H1 (cell line): ENCODE data around the gene KIAA1671. TPM values are rescaled to one million over a fixed set of nuclear protein-coding genes. Genes with fewer than 3 reads are reported as not detected.

Source experiments
- CTCF ChIA-PET: fragments of 300-600 bp; sonication (Branson Sonifier 250); formaldehyde crosslinking; loops from one replicate; lab custom pipeline; 2021; ENCODE audit not compliant: partially characterized antibody; lab: Charles Lee
- POLR2A ChIA-PET: fragments of 300-600 bp; sonication (Branson Sonifier 250); formaldehyde crosslinking; loops from one replicate; lab custom pipeline; 2021; ENCODE audit warnings: inconsistent platforms; ENCODE audit not compliant: partially characterized antibody; lab: Charles Lee
- DNase-seq, 2 experiments: peaks; one replicate each; pipeline versions ENCODE4 v3.0.0 to v3.0.0-alpha.2; 2010 to 2022; ENCODE audit warnings: low spot score in 2 of 2, low read depth in 1 of 2, mixed read lengths in 1 of 2
- FAIRE-seq: peaks from 2 replicates; lab custom pipeline; 2011; peaks lifted over from hg19 to GRCh38; lab: Jason Lieb, UNC
- H2AFZ ChIP-seq: 2 replicates; pipeline ENCODE4 v1.8.1; 2012; ENCODE audit warnings: low read length, inconsistent platforms
- H2AK5ac ChIP-seq: 2 replicates; pipeline ENCODE4 v1.6.1; 2013; ENCODE audit warnings: low read depth, low read length
- H2BK120ac ChIP-seq: replicated peaks from 2 replicates; pipeline ENCODE3; 2013; ENCODE audit warnings: low read depth, low read length, inconsistent platforms
- H2BK12ac ChIP-seq: 2 replicates; pipeline ENCODE4 v1.6.1; 2013; ENCODE audit warnings: low read depth, low read length
- H2BK15ac ChIP-seq: 2 replicates; pipeline ENCODE4 v1.6.1; 2013; ENCODE audit warnings: low read length
- H2BK20ac ChIP-seq: 2 replicates; pipeline ENCODE4 v1.6.1; 2013; ENCODE audit warnings: low read length
- H2BK5ac ChIP-seq: 2 replicates; pipeline ENCODE4 v1.6.1; 2013; ENCODE audit warnings: low read depth, low read length
- H3K14ac ChIP-seq: 2 replicates; pipeline ENCODE4 v1.6.1; 2013; ENCODE audit warnings: inconsistent platforms; ENCODE audit not compliant: insufficient read length
- H3K18ac ChIP-seq: 2 replicates; pipeline ENCODE4 v1.6.1; 2013; ENCODE audit warnings: low read length; ENCODE audit errors: extremely low read depth
- H3K23ac ChIP-seq: 2 replicates; pipeline ENCODE4 v1.6.1; 2013; ENCODE audit warnings: inconsistent platforms; ENCODE audit not compliant: insufficient read length
- H3K23me2 ChIP-seq: 2 replicates; pipeline ENCODE4 v1.6.1; 2013; ENCODE audit warnings: low read depth, low read length
- H3K27ac ChIP-seq: 2 replicates; pipeline ENCODE4 v1.6.1; 2011; ENCODE audit warnings: low read depth, low read length, inconsistent platforms
- H3K27me3 ChIP-seq, 4 experiments: replicated peaks in 1 of 4; 1 replicate in 1 of 4; 2 replicates in 3 of 4; pipeline versions ENCODE4 v1.6.1 to v1.8.1; 2011 to 2013; ENCODE audit warnings: low read length in 3 of 4, mild to moderate bottlenecking in 3 of 4, inconsistent platforms in 2 of 4, mixed read lengths in 2 of 4, moderate library complexity in 1 of 4; ENCODE audit not compliant: control insufficient read depth in 3 of 4, insufficient read depth in 3 of 4; ENCODE audit errors: extremely low read depth in 1 of 4
- H3K36me3 ChIP-seq, 4 experiments: 2 replicates each; pipeline versions ENCODE4 v1.6.1 to v1.8.1; 2011 to 2013; ENCODE audit warnings: mild to moderate bottlenecking in 4 of 4, low read length in 3 of 4, moderate library complexity in 2 of 4, control low read depth in 1 of 4, inconsistent platforms in 1 of 4; ENCODE audit not compliant: insufficient read depth in 4 of 4, control insufficient read depth in 2 of 4
- H3K4ac ChIP-seq: replicated peaks from 2 replicates; pipeline ENCODE3; 2013; ENCODE audit warnings: low read length, low read depth, mixed read lengths, inconsistent platforms; ENCODE audit not compliant: insufficient read length
- H3K4me1 ChIP-seq, 4 experiments: replicated peaks in 1 of 4; 1 replicate in 1 of 4; 2 replicates in 3 of 4; pipeline versions ENCODE4 v1.6.1 to v1.8.1; 2011 to 2013; ENCODE audit warnings: low read length in 3 of 4, inconsistent platforms in 2 of 4, mixed read lengths in 1 of 4; ENCODE audit not compliant: insufficient read depth in 4 of 4, control insufficient read depth in 3 of 4
- H3K4me2 ChIP-seq, 2 experiments: 2 replicates each; pipeline versions ENCODE4 v1.6.1 to v1.8.1; 2011 to 2013; ENCODE audit warnings: low read depth in 2 of 2, low read length in 2 of 2, control low read depth in 1 of 2, inconsistent platforms in 1 of 2, mild to moderate bottlenecking in 1 of 2; ENCODE audit not compliant: insufficient read depth in 1 of 2
- H3K4me3 ChIP-seq, 4 experiments: fragments of 200-600, 300-600 bp in 1 of 4; sonication (generic), shearing (Covaris generic), sonication (Bioruptor Twin) in 1 of 4; 2 replicates each; pipeline versions ENCODE4 v1.5.1 to v1.8.1; 2011 to 2016; ENCODE audit warnings: low read length in 4 of 4, low read depth in 3 of 4, control low read depth in 2 of 4, inconsistent platforms in 2 of 4, mild to moderate bottlenecking in 2 of 4, mixed read lengths in 1 of 4, moderate library complexity in 1 of 4; ENCODE audit not compliant: insufficient read depth in 2 of 4; ENCODE audit errors: extremely low read depth in 1 of 4
- H3K56ac ChIP-seq: replicated peaks from 2 replicates; pipeline ENCODE3; 2013; ENCODE audit warnings: low read depth, mild to moderate bottlenecking, mixed read lengths, low read length, inconsistent platforms; ENCODE audit not compliant: insufficient read length
- H3K79me1 ChIP-seq: 2 replicates; pipeline ENCODE4 v1.6.1; 2013; ENCODE audit warnings: low read depth, low read length, control low read depth
- H3K79me2 ChIP-seq, 2 experiments: 2 replicates each; pipeline versions ENCODE4 v1.6.1 to v1.8.1; 2012 to 2013; ENCODE audit warnings: low read length in 2 of 2, mild to moderate bottlenecking in 2 of 2, inconsistent platforms in 1 of 2; ENCODE audit not compliant: insufficient read depth in 2 of 2, control insufficient read depth in 1 of 2
- H3K9ac ChIP-seq, 4 experiments: replicated peaks in 1 of 4; 1 replicate in 1 of 4; 2 replicates in 3 of 4; pipeline versions ENCODE4 v1.6.1 to v1.8.1; 2011 to 2013; ENCODE audit warnings: low read depth in 3 of 4, low read length in 3 of 4, control low read depth in 2 of 4, mild to moderate bottlenecking in 2 of 4, moderate library complexity in 2 of 4, inconsistent platforms in 1 of 4; ENCODE audit errors: extremely low read depth in 1 of 4
- H3K9me3 ChIP-seq, 2 experiments: 2 replicates each; pipeline versions ENCODE4 v1.6.1 to v1.8.1; 2012 to 2013; ENCODE audit warnings: mild to moderate bottlenecking in 2 of 2, moderate library complexity in 2 of 2, control low read depth in 1 of 2, inconsistent platforms in 1 of 2, low read depth in 1 of 2, low read length in 1 of 2, mixed read lengths in 1 of 2; ENCODE audit not compliant: insufficient read depth in 2 of 2
- H4K20me1 ChIP-seq, 2 experiments: replicated peaks in 1 of 2; 2 replicates each; pipeline versions ENCODE3 to v1.8.1; 2011 to 2013; ENCODE audit warnings: inconsistent platforms in 2 of 2, low read length in 2 of 2, mild to moderate bottlenecking in 1 of 2; ENCODE audit not compliant: insufficient read depth in 2 of 2, control insufficient read depth in 1 of 2
- H4K5ac ChIP-seq: 2 replicates; pipeline ENCODE4 v1.6.1; 2013; ENCODE audit warnings: low read length, low read depth, mixed read lengths, inconsistent platforms; ENCODE audit not compliant: insufficient read length
- H4K8ac ChIP-seq: 2 replicates; pipeline ENCODE4 v1.8.0; 2013; ENCODE audit warnings: mild to moderate bottlenecking, moderate library complexity, low read length, inconsistent platforms; ENCODE audit not compliant: insufficient read depth; ENCODE audit errors: extremely low read depth
- H4K91ac ChIP-seq: replicated peaks from 2 replicates; pipeline ENCODE3; 2013; ENCODE audit warnings: low read length, mixed read lengths, inconsistent platforms; ENCODE audit not compliant: insufficient read length
- CBX8 ChIP-seq: fragments of 300-800, 300-1000 bp; sonication (generic); IDR thresholded peaks from 2 replicates; pipeline ENCODE4 v1.7.1; 2016; ENCODE audit warnings: low read depth, low read length, borderline replicate concordance
- CHD1 ChIP-seq: IDR thresholded peaks from 2 replicates; pipeline ENCODE4 v1.6.1; 2012; ENCODE audit warnings: low read depth, low read length, improper control_type of control experiment
- CTBP2 ChIP-seq: IDR thresholded peaks from 2 replicates; pipeline ENCODE4 v1.7.0; 2011; ENCODE audit warnings: borderline replicate concordance, mild to moderate bottlenecking, moderate library complexity, mixed read lengths, low read length; ENCODE audit not compliant: insufficient read depth, insufficient read length
- JUN ChIP-seq: IDR thresholded peaks from 2 replicates; pipeline ENCODE4 v1.6.1; 2011; ENCODE audit warnings: low read depth, mild to moderate bottlenecking, improper control_type of control experiment, low read length
- JUND ChIP-seq: IDR thresholded peaks from 2 replicates; pipeline ENCODE4 v1.6.1; 2011; ENCODE audit warnings: mild to moderate bottlenecking, improper control_type of control experiment, low read length
- MAFK ChIP-seq: IDR thresholded peaks from 2 replicates; pipeline ENCODE4 v1.6.1; 2012; ENCODE audit warnings: low read depth, mild to moderate bottlenecking, improper control_type of control experiment, low read length
- NANOG ChIP-seq: IDR thresholded peaks from 2 replicates; pipeline ENCODE4 v1.6.1; 2011; ENCODE audit warnings: low read length, low read depth, mild to moderate bottlenecking, inconsistent platforms; ENCODE audit not compliant: insufficient read depth, poor library complexity, severe bottlenecking
- POLR2AphosphoS5 ChIP-seq: IDR thresholded peaks from 2 replicates; pipeline ENCODE4 v1.6.1; 2011; ENCODE audit warnings: low read depth, low read length
- POU5F1 ChIP-seq: IDR thresholded peaks from 2 replicates; pipeline ENCODE4 v1.6.1; 2011; ENCODE audit warnings: low read depth, mild to moderate bottlenecking, low read length, moderate library complexity
- SIN3A ChIP-seq, 2 experiments: IDR thresholded peaks in 1 of 2; conservative IDR thresholded peaks in 1 of 2; 2 replicates each; pipeline ENCODE4 v1.6.1; 2011 to 2012; ENCODE audit warnings: low read length in 2 of 2, improper control_type of control experiment in 1 of 2, low read depth in 1 of 2, mild to moderate bottlenecking in 1 of 2
- SP1 ChIP-seq: IDR thresholded peaks from 2 replicates; pipeline ENCODE4 v1.6.1; 2011; ENCODE audit warnings: low read depth, low read length
- TCF12 ChIP-seq: IDR thresholded peaks from 2 replicates; pipeline ENCODE4 v1.6.1; 2011; ENCODE audit warnings: low read depth, mild to moderate bottlenecking, low read length
- YY1 ChIP-seq: IDR thresholded peaks from 2 replicates; pipeline ENCODE4 v1.6.1; 2011; ENCODE audit warnings: low read depth, mild to moderate bottlenecking, low read length
- WGBS, 2 experiments: shearing (Covaris generic) in 1 of 2; methylation state at CpG; one replicate each; pipeline versions ENCODE4 v1.1.6 to v1.1.7; 2013 to 2015; ENCODE audit warnings: low lambda C conversion rate in 2 of 2, mixed read lengths in 2 of 2, inconsistent platforms in 1 of 2, low coverage in 1 of 2, missing lambda C conversion rate in 1 of 2; ENCODE audit not compliant: insufficient replicate concordance in 2 of 2, insufficient coverage in 1 of 2, insufficient read length in 1 of 2; ENCODE audit errors: extremely low coverage in 1 of 2, missing lambda C conversion rate in 1 of 2; 5-methylcytosine and 5-hydroxymethylcytosine counted together
- polyA plus RNA-seq, 7 experiments: library from polyadenylated mRNA; depleted of rRNA in 3 of 7; stranded (reverse) in 5 of 7; unstranded in 2 of 7; fragments of >200 nt in 5 of 7; fragments of 200-250 nt in 2 of 7; gene quantifications; 1 replicate in 5 of 7; 2 replicates in 1 of 7; 4 replicates in 1 of 7; pipeline versions ENCODE4 v1.2.1 to v1.2.3, GENCODE V29; 2011 to 2013; ENCODE audit warnings: missing spikeins in 2 of 7, mixed read lengths in 2 of 7
- total RNA-seq: library from RNA; stranded (reverse); fragmentation: NEBNext Ultra II Directional; extraction: Animal tissue kit (Norgen Biotek cat#: 25700); gene quantifications from 2 replicates; pipeline ENCODE4 v1.2.1, GENCODE V29; 2021
- TF ChIP-seq, protein P1 (sequence below): IDR thresholded peaks from 2 replicates; pipeline ENCODE4 v1.6.1; 2011; ENCODE audit warnings: low read length, improper control_type of control experiment

The KIAA1671 gene
- total and polyA plus RNA-seq, 2 of the 8 experiments (the other 6 are each of a cell fraction or from before 2014, with no cell fraction given): 6.4 to 23.9 TPM

GRCh38 chr22:24920029-24920428, 32.5 kb upstream of the KIAA1671 start:
- Histone ChIP-seq H2AK5ac (no peak overlapping the region), H2BK15ac (no peak overlapping the region)
- TF ChIP-seq CBX8: no peak
- no peak for TF ChIP-seq MAFK
- TF ChIP-seq JUND: no peak
- no peak for TF ChIP-seq POLR2AphosphoS5
- no peak for TF ChIP-seq JUN
- TF ChIP-seq POU5F1: no peak
- no peak for TF ChIP-seq TCF12
- TF ChIP-seq CHD1: no peak
- no peak for TF ChIP-seq CTBP2
- no peak for TF ChIP-seq SP1
- no peak for TF ChIP-seq SIN3A (conservative IDR thresholded peaks at IDR 0.05 in 1 of 2, IDR thresholded peaks at IDR 0.05 in 1 of 2; ENCODE audit: low read depth in 1 of 2, low read length in 2 of 2)
- TF ChIP-seq NANOG: no peak
- TF ChIP-seq, protein P1, sequence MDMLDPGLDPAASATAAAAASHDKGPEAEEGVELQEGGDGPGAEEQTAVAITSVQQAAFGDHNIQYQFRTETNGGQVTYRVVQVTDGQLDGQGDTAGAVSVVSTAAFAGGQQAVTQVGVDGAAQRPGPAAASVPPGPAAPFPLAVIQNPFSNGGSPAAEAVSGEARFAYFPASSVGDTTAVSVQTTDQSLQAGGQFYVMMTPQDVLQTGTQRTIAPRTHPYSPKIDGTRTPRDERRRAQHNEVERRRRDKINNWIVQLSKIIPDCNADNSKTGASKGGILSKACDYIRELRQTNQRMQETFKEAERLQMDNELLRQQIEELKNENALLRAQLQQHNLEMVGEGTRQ: no peak
- no peak for TF ChIP-seq YY1

More at GRCh38 chr22:24920029-24920428, 32.5 kb upstream of the KIAA1671 start:
- H2BK120ac ChIP-seq: no peak overlapping the region
- H4K5ac ChIP-seq: no peak overlapping the region
- H4K20me1 ChIP-seq: no peaks in the 10 kb centered on the region
- no peak overlapping the region for H2AFZ ChIP-seq
- no peaks in the 10 kb centered on the region for H3K23me2 ChIP-seq
- H3K14ac ChIP-seq: no peak overlapping the region
- H3K23ac ChIP-seq: no peak overlapping the region
- no peak for DNase-seq
- H2BK20ac ChIP-seq: no peak overlapping the region
- H3K27ac ChIP-seq: no peak overlapping the region
- no peaks in the 10 kb centered on the region for H3K27me3 ChIP-seq
- no peaks in the 10 kb centered on the region for H3K9me3 ChIP-seq
- no peak overlapping the region for H2BK5ac ChIP-seq
- no peak overlapping the region for H3K9ac ChIP-seq
- FAIRE-seq: no peak
- H3K79me1 ChIP-seq: no peaks in the 10 kb centered on the region
- no peak overlapping the region for H4K8ac ChIP-seq
- CTCF ChIA-PET: interaction anchor here (1.4 to 1.6 kb wide), 2 partner anchors 19 to 133 kb away, joined by 3 to 5 read pairs; no protein-coding TSS in a partner anchor
- no peaks in the 10 kb centered on the region for H3K4me1 ChIP-seq
- no peaks in the 10 kb centered on the region for H3K79me2 ChIP-seq
- POLR2A ChIA-PET: no interaction called here
- 0 out of 8 replicates have a peak, but pooled peaks cover 0 to 5% (median 0%) of the 10 kb centered on the region in 4 experiments for H3K36me3 ChIP-seq
- no peak overlapping the region for H4K91ac ChIP-seq
- H3K4ac ChIP-seq: no peak overlapping the region
- WGBS, 2 experiments: 86% methylated on average over 4 of the region's 4 CpGs; no CpG with 5 or more reads in 1 of the 2 experiments
- no peak overlapping the region for H3K4me2 ChIP-seq
- no peak overlapping the region for H2BK12ac ChIP-seq
- H3K4me3 ChIP-seq: no peak overlapping the region
- H3K56ac ChIP-seq: no peak overlapping the region
- H3K18ac ChIP-seq: no peak overlapping the region
